HEK293T (cell line): ENCODE results near the gene OLIG1.

Source experiments
- CTCF ChIA-PET: fragments of 350-600 bp; formaldehyde crosslinking; extraction: SDS; loops from one replicate; lab custom pipeline; 2021; ENCODE audit warnings: antibody characterized with exemption, inconsistent platforms; lab: Yijun Ruan, JAX
- POLR2A ChIA-PET: fragments of 350-600 bp; formaldehyde crosslinking; extraction: SDS; loops from one replicate; lab custom pipeline; 2020; ENCODE audit warnings: antibody characterized with exemption, inconsistent platforms; lab: Yijun Ruan, JAX
- DNase-seq: peaks from one replicate; pipeline ENCODE4 v3.0.0; 2012; ENCODE audit warnings: mixed read lengths; ENCODE audit errors: extremely low spot score
- ARNT ChIP-seq: fragments of 450-650 bp; IDR thresholded peaks from 2 replicates; pipeline ENCODE4 v1.6.1; 2017; ENCODE audit warnings: mild to moderate bottlenecking
- BHLHE40 ChIP-seq: fragments of 450-650 bp; IDR thresholded peaks from 2 replicates; pipeline ENCODE4 v1.6.1; 2016; ENCODE audit warnings: mild to moderate bottlenecking, moderate library complexity, borderline replicate concordance
- CTBP1 ChIP-seq: fragments of 450-650 bp; IDR thresholded peaks from 2 replicates; pipeline ENCODE4 v1.6.1; 2016; ENCODE audit warnings: borderline replicate concordance
- ELF4 ChIP-seq: fragments of 450-650 bp; IDR thresholded peaks from 2 replicates; pipeline ENCODE4 v1.6.1; 2017; ENCODE audit warnings: antibody characterized with exemption
- FOXA1 ChIP-seq: fragments of 450-650 bp; IDR thresholded peaks from 2 replicates; pipeline ENCODE4 v1.6.1; 2016; ENCODE audit warnings: mild to moderate bottlenecking
- FOXK2 ChIP-seq: fragments of 450-650 bp; IDR thresholded peaks from 2 replicates; pipeline ENCODE4 v1.6.1; 2016; ENCODE audit warnings: mild to moderate bottlenecking
- FOXM1 ChIP-seq: fragments of 450-650 bp; IDR thresholded peaks from 2 replicates; pipeline ENCODE4 v1.6.1; 2017; ENCODE audit warnings: mild to moderate bottlenecking, borderline replicate concordance
- HDGF ChIP-seq: fragments of 450-650 bp; IDR thresholded peaks from 2 replicates; pipeline ENCODE4 v1.6.1; 2017; ENCODE audit warnings: antibody characterized with exemption, borderline replicate concordance
- L3MBTL2 ChIP-seq: fragments of 450-650 bp; conservative IDR thresholded peaks from 2 replicates; pipeline ENCODE4 v1.6.1; 2016; ENCODE audit warnings: mild to moderate bottlenecking
- LEF1 ChIP-seq: fragments of 450-650 bp; IDR thresholded peaks from 2 replicates; pipeline ENCODE4 v1.6.1; 2017; ENCODE audit warnings: mild to moderate bottlenecking, borderline replicate concordance
- NFRKB ChIP-seq: fragments of 450-650 bp; IDR thresholded peaks from 2 replicates; pipeline ENCODE4 v1.6.1; 2016; ENCODE audit warnings: mild to moderate bottlenecking, moderate library complexity
- SP1 ChIP-seq: fragments of 450-650 bp; IDR thresholded peaks from 2 replicates; pipeline ENCODE4 v1.6.1; 2017
- SUZ12 ChIP-seq: fragments of 450-650 bp; IDR thresholded peaks from 2 replicates; pipeline ENCODE4 v1.6.1; 2016; ENCODE audit warnings: mild to moderate bottlenecking
- TARDBP ChIP-seq: fragments of 450-650 bp; IDR thresholded peaks from 2 replicates; pipeline ENCODE4 v1.6.1; 2016
- ZNF384 ChIP-seq: fragments of 450-650 bp; IDR thresholded peaks from 2 replicates; pipeline ENCODE4 v1.6.1; 2016
- TF ChIP-seq, protein P1 (sequence below): fragments of 450-650 bp; IDR thresholded peaks from 2 replicates; pipeline ENCODE4 v1.6.1; 2016

Gene OLIG1

DNA sequence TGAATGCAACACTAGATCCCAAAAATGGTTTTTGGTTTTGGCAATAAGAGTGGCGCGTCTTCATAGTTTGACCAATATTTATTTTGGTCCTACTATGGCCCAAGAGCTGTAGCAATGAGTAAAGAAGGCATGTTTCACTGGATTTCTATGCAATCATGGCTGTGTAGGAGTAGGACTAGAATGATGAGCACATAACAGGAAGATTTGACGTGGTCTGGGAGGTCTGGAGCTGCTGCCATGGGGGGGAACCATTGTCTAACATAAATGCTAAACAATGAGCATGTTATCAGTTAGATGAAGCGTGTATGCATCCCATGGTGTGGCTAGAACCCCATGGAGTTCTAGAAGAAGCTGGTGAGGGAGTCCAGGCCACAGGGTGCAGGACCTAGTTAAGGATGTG is 38.3 kb downstream of the OLIG1 start:
- CTCF ChIA-PET, result interaction anchor here (1.0 kb wide), 1 partner anchor 12 kb away, joined by 3 read pairs; no protein-coding TSS in a partner anchor
- POLR2A ChIA-PET, result no interaction called here
- DNase-seq, result no peak
- TF ChIP-seq NFRKB, result no peak
- no peak for TF ChIP-seq ZNF384

DNA sequence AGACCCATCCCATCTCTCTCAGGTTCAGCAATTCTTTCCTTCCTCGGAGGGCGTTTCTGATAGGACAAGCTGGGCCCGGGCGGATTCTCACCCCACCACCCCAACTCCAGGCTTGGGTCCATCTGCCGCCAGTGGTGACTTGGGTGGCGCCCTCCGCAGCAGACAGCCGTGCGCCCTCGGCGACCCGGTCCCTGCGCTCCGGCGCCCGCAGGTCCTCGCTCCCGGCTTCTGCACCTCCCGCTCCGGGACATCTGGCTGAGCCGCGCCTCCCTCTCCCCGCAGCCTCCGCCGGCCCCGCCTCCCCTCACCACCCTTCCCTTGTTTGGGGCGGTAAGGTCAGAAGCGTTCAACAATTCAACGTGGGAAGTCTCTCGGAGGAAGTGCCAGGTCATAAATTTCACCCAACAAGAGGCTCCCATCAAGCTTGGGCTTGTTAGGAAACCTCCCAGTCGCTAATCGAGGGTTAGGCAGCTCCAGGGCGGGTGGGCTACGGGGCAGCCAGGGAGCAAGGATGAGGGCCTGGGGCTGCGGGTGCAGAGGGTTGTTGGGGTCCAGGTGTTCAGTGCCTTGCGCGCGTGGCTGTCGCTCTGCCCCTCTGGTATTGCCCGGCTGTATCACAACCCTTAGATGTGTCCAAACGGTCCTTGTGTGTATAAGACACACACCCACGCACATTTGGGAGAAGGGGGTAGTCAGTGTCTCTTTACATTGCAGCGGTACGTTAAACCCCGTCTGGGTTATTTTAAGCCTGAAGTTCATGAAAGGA is 39.8 kb downstream of the OLIG1 start:
- CTCF ChIA-PET, result interaction anchor here (1.0 kb wide), 1 partner anchor 14 kb away, joined by 3 read pairs; no protein-coding TSS in a partner anchor
- peak; percentile 65 for DNase-seq
- POLR2A ChIA-PET, result interaction anchor here (1.4 kb wide), 1 partner anchor 84 kb away, joined by 5 read pairs; the partner anchor contains the start of gene OLIG2
- TF ChIP-seq, protein P1, sequence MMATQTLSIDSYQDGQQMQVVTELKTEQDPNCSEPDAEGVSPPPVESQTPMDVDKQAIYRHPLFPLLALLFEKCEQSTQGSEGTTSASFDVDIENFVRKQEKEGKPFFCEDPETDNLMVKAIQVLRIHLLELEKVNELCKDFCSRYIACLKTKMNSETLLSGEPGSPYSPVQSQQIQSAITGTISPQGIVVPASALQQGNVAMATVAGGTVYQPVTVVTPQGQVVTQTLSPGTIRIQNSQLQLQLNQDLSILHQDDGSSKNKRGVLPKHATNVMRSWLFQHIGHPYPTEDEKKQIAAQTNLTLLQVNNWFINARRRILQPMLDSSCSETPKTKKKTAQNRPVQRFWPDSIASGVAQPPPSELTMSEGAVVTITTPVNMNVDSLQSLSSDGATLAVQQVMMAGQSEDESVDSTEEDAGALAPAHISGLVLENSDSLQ, result no peak
- no peak for TF ChIP-seq NFRKB

DNA sequence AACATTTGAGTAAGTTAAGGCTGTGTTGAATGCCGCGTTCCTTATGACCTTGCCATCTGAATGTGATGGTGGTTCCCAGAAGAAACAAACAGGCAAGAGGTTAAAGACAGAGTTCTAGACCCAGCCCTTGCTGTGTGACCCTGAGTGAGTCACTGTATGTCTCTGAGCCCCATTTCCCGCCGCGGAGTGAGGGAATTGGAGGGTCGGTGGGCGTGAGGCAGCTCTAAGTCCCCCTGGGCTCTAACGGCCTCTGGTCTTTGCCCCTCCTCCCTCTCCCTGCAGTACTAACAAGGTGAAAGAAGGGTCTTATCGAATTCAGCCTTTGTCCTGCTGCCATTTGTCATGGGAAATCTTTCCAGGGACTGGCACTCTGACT is 40.4 kb downstream of the OLIG1 start:
- DNase-seq, result no peak
- POLR2A ChIA-PET, result no interaction called here
- CTCF ChIA-PET, result no interaction called here
- TF ChIP-seq SP1 (no peak), HDGF (no peak), ZNF384 (no peak), ELF4 (no peak), L3MBTL2 (no peak), FOXK2 (no peak), NFRKB (no peak), FOXA1 (no peak), LEF1 (no peak), TARDBP (no peak), BHLHE40 (no peak), CTBP1 (no peak), ARNT (no peak), SUZ12 (no peak), FOXM1 (no peak)
- TF ChIP-seq, protein P1, result no peak

DNA sequence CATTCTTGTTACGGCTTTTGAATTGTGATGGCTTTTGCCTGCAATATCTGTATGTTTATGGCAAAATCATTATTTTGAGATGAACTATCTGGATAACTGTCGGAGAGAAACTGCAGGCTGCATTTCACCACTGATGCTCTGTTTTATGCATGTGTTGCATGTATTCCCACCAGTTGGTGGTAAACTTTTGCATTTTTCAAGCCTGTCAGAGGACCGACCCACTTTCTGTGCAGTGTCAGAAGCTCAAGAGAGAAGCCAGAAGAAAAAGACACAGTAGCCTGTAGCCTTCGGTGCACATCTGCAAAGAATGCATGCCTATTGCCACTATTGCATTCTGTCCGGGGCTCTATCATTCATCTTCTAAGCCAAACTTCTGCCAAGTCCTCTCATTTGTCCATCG is 41.6 kb downstream of the OLIG1 start:
- ChIA-PET POLR2A (interaction anchor here (1.9 kb wide), 1 partner anchor 86 kb away, joined by 5 read pairs; the partner anchor contains the start of gene OLIG2), CTCF (interaction anchor here (0.7 kb wide), 1 partner anchor 16 kb away, joined by 3 read pairs; no protein-coding TSS in a partner anchor)
- DNase-seq, result no peak
- no peak for TF ChIP-seq ELF4
- TF ChIP-seq, protein P1, result no peak
- no peak for TF ChIP-seq FOXM1
- TF ChIP-seq HDGF, result no peak
- TF ChIP-seq FOXA1, result no peak
- TF ChIP-seq LEF1, result no peak
- TF ChIP-seq BHLHE40, result no peak
- TF ChIP-seq TARDBP, result no peak
- TF ChIP-seq NFRKB, result no peak
- TF ChIP-seq ZNF384, result no peak
- TF ChIP-seq L3MBTL2, result no peak

DNA sequence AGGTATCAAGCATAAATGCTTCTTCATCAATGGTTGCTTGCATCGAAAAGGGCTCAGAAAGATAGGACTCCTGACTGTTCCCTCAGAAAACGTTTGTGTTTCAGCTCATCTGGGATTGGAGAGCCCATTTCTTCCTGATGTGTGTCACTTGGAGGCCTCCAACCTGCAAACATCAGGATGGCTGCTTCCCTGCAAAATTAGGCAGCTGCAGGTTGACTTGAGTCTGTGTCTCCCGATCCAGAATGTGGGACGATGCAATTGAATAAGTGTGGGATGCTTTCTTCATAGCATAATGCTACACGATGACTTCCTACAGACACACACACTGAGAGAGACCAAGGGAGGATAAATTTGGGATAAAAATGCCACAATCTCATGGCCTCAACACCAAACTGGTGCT is 42.2 kb downstream of the OLIG1 start:
- ChIA-PET POLR2A (interaction anchor here (1.9 kb wide), 1 partner anchor 86 kb away, joined by 5 read pairs; the partner anchor contains the start of gene OLIG2), CTCF (no interaction called here)
- no peak for DNase-seq
- TF ChIP-seq FOXM1 (no peak), TARDBP (no peak), CTBP1 (no peak), ZNF384 (no peak), HDGF (no peak), BHLHE40 (no peak), ELF4 (no peak), NFRKB (no peak), ARNT (no peak), SP1 (no peak), FOXA1 (no peak), FOXK2 (no peak), LEF1 (no peak), L3MBTL2 (no peak), SUZ12 (no peak)
- TF ChIP-seq, protein P1, result no peak

DNA sequence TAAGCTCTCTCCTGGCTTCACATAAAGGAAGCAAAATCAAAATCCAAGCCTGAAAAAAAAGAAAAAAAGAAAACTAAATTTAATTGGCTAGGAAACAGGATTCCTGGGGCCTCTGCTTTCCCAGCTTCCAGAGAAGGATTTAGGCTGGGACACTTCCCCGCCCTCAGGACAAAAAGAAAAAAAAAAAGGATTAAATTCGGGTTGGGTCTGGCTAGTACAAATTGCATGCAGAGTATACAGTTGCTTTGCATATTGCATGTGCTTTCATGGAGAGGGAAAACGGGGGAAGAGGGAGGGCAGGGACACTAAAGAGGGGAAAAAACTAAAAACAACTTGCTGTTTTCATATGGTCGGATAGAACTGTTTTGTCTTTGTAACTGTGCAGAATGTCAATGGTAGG is 42.7 kb downstream of the OLIG1 start:
- TF ChIP-seq CTBP1 (no peak), ELF4 (no peak), ZNF384 (no peak), L3MBTL2 (no peak), FOXK2 (no peak), FOXM1 (no peak), FOXA1 (no peak), ARNT (no peak), TARDBP (no peak), LEF1 (no peak), SUZ12 (no peak), BHLHE40 (no peak), NFRKB (no peak), HDGF (no peak), SP1 (no peak)
- TF ChIP-seq, protein P1, result no peak
- ChIA-PET POLR2A (interaction anchor here (1.9 kb wide), 1 partner anchor 87 kb away, joined by 5 read pairs; the partner anchor contains the start of gene OLIG2), CTCF (no interaction called here)
- DNase-seq, result no peak
